Fibroblast of upper back skin (primary cell): ENCODE data around the gene KDM7A.

Source experiments
- DNase-seq: peaks from one replicate; pipeline ENCODE4 v3.0.0-alpha.2; 2013

KDM7A gene

DNA sequence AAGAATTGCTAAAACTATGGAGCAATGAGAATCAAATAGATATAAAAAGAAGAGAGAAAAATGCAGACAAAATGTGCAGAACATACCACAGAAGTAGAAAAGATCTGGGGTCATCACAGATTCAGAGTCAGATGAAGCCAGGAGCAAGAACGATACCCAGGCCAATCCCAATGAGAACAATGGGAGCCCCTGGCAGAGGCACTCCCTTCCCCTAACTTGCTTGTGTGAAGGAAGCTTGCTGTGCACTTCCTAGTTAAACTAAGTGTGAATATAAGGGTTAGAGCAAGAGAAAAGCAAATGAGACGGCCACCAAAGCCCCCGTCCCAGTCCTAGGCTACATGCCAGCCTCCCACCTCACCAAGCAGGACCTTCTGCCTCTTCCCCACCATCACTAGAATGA lies 126.7 kb downstream of the KDM7A start:
- DNase-seq, result no peak

DNA sequence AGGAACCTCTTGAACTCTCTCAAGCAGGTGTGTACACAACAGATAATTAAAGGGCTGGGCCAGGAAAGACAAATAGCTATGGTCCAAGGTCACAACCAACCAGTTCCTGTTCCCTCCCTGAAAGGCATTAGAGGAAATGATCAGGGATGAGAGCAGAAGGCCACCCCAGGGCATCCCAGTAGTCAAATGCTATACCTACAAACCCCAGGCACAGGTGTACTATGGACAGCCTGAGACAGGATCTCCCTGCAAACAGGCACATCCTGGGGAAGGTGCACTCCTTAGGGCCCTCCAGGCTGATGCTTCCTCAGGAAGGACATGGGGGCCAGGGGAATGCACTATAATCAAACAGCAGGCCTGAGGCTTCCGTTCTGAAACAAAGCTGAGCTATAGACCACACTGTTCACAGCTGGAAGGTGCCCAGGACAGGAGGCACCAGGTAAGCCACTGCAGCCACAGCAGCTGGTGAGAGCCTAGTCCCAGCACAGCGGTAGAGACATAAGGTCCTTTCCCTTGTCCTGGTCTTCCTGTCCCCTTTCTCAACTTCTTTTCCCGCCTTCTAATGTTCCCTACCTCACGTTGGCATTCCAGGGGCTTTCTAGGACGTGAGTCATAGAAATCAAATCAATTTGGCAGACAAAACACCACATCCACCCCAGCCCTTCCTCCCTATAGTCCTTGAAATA lies 127.3 kb downstream of the KDM7A start:
- DNase-seq, result no peak

DNA sequence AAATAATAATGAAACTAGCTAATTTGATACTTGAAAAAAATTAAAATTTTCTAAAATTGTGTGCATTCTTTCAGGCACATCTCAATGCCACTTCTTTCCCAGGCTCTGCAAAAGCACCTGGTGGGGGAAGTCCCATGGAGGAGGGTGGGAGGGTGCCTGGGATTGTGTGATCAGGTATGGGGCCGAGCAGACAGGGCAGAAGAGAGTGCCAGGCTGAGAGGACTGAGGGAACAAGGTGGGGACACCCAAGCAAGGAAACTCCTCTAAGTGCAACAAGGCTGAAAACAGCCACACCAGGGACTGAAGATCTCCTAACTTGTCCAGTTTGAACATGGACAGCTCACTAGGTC lies 127.8 kb downstream of the KDM7A start:
- DNase-seq, result no peak

DNA sequence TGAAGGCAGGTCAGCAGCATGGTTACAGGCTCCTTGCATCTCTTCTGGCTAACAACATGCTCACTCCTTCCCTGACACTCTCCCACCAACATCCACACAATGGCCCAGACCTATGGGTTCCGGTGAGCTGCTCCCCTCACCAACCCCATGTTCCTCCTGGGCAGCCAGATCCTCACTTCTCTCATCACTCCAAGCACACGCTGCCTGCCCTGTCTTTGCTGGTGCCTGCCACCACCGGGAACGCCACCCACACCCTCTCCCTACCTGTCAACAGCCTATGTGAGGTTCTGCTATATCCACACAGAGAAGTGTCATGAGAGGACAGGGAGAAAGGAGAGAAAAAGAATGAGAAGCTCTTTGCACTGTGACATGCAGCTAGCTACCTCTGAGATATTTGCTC lies 128.6 kb downstream of the KDM7A start:
- DNase-seq, result no peak

- DNase-seq, result no peak
These were observed 129.6 kb downstream of the KDM7A start for GRCh38 chr7:140047197-140047596.

GRCh38 chr7:140045697-140046096 lies 131.1 kb downstream of the KDM7A start:
- no peak for DNase-seq

DNA sequence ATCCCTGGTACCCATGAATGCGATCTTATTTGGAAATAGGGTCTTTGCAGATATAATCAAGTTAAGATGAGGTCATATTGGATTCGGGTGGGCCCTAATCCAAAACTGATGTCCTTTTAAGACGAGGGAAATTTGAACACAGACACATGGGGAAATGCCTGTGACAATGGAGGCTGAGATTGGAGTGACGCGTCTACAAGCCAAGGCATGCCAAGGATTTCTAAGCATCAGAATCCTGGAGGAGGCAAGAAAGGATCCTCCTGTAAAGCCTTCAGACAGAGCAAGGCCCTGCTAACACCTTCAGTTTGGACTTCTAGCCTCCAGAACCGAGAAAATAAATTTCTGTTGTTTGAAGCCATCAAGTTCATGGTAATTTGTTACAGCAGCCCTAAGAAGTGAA lies 132.5 kb downstream of the KDM7A start:
- no peak for DNase-seq

DNA sequence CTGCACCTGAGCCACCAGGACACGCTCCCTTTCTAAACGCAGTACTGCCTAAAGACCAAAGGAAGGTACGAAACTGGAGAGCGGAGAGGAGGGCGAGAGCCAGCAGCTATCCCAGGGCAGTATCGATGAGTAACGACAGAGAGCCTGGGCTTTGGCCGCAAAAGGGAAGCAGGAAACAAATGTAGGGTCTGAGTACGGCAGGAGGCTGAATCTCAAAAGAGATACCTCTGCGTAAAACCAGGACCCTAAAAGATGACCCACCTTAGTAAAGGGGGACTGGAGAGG lies 134.5 kb downstream of the KDM7A start:
- no peak for DNase-seq

GRCh38 chr7:140041659-140042385 lies 135.0 kb downstream of the KDM7A start:
- DNase-seq, result peak; percentile 57

DNA sequence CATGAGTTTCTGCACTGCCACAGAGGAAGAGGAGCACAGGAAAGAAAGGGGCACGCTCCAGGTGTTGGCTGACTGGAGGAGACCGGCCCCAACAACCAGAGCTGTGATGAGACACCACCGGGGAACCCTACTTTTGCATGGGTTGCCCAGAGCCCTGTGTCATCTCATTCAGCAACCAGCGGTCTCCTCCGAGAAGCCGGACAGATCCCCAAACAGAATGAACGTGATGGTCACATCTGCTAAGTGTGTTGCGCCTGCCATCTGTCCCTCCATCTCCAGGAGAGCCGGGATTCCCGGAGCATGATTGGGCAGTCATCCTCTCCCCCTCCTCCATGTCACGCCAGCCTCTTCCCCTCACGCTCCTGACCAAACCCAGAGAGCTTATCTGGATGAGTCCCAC lies 136.9 kb downstream of the KDM7A start:
- DNase-seq, result no peak

- DNase-seq, result no peak
These were observed 137.7 kb downstream of the KDM7A start for GRCh38 chr7:140039066-140039465.

GRCh38 chr7:140036224-140036962 lies 140.4 kb downstream of the KDM7A start:
- peak; percentile 62 for DNase-seq

DNA sequence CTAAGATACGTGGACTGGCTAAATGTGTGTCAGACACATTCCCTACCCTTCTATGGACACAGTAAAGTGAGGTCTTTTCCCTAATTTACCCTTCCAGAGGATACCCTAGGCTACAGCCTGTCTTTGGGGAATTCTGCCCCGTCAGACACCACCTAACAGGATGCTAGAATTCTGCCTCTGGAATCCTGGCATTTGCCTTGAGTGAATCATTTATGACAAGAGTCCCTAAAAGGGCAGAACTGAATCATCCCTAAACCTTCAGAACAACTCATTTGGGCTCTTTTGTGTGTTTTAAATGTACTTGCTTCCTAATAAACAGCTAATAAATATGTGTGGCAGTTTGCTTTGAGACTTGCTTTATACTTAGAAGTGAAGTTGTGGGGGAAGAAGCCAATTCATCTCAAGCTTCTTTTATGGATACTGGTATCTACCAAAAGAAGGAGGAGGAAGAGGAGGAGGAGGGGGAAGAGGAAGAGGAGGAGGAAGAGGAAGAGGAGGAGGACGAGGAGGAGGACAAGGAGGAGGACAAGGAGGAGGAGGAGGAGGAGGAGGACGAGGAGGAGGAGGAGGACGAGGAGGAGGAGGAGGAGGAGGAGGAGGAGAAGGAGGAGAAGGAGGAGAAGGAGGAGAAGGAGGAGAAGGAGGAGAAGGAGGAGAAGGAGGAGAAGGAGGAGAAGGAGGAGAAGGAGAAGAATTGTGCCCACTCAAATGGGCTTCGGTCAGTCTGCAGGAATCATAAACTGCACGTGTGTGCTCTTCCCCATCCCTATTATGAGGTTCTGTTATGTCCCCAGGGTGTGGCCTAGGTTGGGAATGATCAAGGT lies 141.2 kb downstream of the KDM7A start:
- peak; percentile 74 for DNase-seq
